B cell (primary cell): ENCODE measurements around the gene COTL1.

Source experiments
- CTCF ChIP-seq: fragments of 200-600 bp; IDR thresholded peaks from one replicate; pipeline ENCODE4 v1.8.0; 2022; ENCODE audit warnings: antibody characterized with exemption, mild to moderate bottlenecking
- EZH2 ChIP-seq: IDR thresholded peaks from 2 replicates; pipeline ENCODE4 v1.6.1; 2012; ENCODE audit warnings: borderline replicate concordance, low read depth, mild to moderate bottlenecking, moderate library complexity, low read length; ENCODE audit not compliant: insufficient read depth, poor library complexity, severe bottlenecking

GRCh38 chr16:84611041-84611440, 6.8 kb downstream of the COTL1 start:
- TF ChIP-seq CTCF (no peak), EZH2 (no peak)
